ENCODE data around the gene TMEM37. TPM values are rescaled to one million over a fixed set of nuclear protein-coding genes. Genes with fewer than 3 reads are reported as not detected.

The TMEM37 gene
- total RNA-seq, 3 donors from 2014 or later, result 8.8 to 43.2 (median 9.4) TPM

DNA sequence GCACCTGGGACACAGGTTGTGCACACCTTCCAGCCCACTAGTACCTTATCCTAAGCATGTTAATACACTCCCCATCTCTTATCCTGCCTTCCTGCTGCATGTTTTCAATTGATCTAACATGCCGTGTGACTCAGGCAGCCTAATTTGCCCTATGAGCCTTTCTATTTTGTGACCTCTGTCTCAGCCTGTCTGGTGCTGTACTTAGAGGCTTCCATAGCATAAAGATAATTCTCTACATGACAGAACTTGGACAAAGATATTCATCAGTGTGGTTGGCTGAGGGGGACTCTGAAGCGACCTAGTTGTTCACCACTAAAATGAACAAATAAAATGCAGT, 8.6 kb upstream of the TMEM37 start:
- H3K9me3 ChIP-seq, result peaks cover 5 to 7% of the 10 kb centered on the region in 2 donors
- intact Hi-C loops (cut with DNase I; ENCODE audit: low total_unique reads), result no loop called here
- H3K4me3 ChIP-seq, result no peak overlapping the region
- no peak overlapping the region for H3K27ac ChIP-seq
- H3K36me3 ChIP-seq, result no peaks in the 10 kb centered on the region
- no peak for TF ChIP-seq POLR2AphosphoS5 (IDR thresholded peaks at IDR 0.05)
- TF ChIP-seq, protein P1, sequence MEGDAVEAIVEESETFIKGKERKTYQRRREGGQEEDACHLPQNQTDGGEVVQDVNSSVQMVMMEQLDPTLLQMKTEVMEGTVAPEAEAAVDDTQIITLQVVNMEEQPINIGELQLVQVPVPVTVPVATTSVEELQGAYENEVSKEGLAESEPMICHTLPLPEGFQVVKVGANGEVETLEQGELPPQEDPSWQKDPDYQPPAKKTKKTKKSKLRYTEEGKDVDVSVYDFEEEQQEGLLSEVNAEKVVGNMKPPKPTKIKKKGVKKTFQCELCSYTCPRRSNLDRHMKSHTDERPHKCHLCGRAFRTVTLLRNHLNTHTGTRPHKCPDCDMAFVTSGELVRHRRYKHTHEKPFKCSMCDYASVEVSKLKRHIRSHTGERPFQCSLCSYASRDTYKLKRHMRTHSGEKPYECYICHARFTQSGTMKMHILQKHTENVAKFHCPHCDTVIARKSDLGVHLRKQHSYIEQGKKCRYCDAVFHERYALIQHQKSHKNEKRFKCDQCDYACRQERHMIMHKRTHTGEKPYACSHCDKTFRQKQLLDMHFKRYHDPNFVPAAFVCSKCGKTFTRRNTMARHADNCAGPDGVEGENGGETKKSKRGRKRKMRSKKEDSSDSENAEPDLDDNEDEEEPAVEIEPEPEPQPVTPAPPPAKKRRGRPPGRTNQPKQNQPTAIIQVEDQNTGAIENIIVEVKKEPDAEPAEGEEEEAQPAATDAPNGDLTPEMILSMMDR (IDR thresholded peaks at IDR 0.05), result no peak
- no peak for TF ChIP-seq POLR2A (IDR thresholded peaks at IDR 0.05)
- no peaks in the 10 kb centered on the region for H3K27me3 ChIP-seq
- H3K4me1 ChIP-seq, result no peaks in the 10 kb centered on the region
- no peak for DNase-seq (ENCODE audit: low spot score in 2 of 2)

DNA sequence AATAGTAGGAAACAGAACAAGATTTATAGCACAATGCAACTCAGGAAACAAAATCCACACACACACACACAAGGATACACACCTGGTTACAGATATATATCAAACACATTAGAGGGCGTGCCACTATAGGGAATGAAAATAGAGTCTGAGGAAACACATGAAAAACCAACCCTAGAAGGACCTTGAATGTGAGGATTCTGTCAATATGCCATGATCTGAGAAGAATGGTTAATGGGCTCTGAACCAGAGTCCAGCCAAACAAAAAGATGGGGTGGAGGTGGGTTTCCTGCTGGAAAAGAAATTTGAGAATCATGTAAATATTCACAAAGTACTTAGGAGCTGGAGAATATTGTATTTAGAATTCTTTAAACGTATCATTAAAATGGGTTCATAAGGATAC, 7.8 kb upstream of the TMEM37 start:
- H3K4me1 ChIP-seq, result no peaks in the 10 kb centered on the region
- TF ChIP-seq POLR2A (IDR thresholded peaks at IDR 0.05) (no peak), POLR2AphosphoS5 (IDR thresholded peaks at IDR 0.05) (no peak)
- TF ChIP-seq, protein P1 (IDR thresholded peaks at IDR 0.05), result no peak
- no peak overlapping the region for H3K4me3 ChIP-seq
- intact Hi-C loops (cut with DNase I; ENCODE audit: low total_unique reads), result no loop called here
- DNase-seq (ENCODE audit: low spot score in 2 of 2), result no peak
- no peaks in the 10 kb centered on the region for H3K27me3 ChIP-seq
- no peak overlapping the region for H3K27ac ChIP-seq
- H3K9me3 ChIP-seq, result peaks cover 5 to 7% of the 10 kb centered on the region in 2 donors
- H3K36me3 ChIP-seq, result no peaks in the 10 kb centered on the region

DNA sequence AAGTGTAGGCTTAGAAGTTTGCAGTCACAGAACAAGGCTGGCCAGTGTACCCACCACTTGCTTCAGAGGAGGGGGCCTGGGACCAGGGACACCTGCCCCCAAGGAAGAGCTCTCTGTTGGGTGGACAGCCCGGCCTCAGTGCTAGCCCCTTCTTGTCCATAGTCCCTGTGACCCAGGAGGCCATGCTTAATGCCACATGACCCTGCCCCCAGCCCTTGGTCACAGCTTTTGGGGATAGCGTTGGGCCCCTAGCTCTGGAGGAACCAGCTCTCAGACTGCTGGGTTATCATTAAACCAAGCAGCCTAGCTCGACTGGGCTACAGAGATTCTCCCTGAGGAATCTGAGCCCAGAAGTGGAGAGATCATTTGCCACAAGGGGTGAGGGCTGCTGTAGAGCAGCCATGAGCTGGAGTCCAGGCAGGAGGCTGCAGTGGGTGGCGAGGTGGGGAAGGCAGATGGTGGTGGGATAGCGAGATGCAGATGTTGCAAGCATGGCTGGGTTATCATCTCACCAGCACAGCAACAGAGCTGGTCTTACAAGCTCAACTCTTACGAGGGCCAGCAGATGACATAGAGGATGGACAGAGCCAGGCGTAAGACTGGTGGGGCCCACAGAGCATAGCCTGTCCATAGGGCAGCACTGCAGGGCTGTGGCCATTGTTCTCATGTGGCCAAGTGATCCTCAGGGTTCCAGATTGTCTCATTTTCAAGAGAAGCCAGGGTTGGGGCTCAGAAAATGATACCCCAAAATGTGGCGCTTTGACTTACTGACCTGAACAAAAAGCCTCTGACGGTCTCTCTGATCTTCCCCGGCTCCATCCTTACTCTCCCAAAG, 7.2 kb upstream of the TMEM37 start:
- Histone ChIP-seq H3K36me3 (no peaks in the 10 kb centered on the region), H3K4me1 (no peaks in the 10 kb centered on the region), H3K27ac (no peak overlapping the region), H3K9me3 (peaks cover 5 to 7% of the 10 kb centered on the region in 2 donors), H3K27me3 (no peaks in the 10 kb centered on the region), H3K4me3 (no peak overlapping the region)
- TF ChIP-seq POLR2AphosphoS5 (IDR thresholded peaks at IDR 0.05) (no peak), POLR2A (IDR thresholded peaks at IDR 0.05) (no peak)
- TF ChIP-seq, protein P1 (IDR thresholded peaks at IDR 0.05), result no peak
- intact Hi-C loops (cut with DNase I; ENCODE audit: low total_unique reads), result no loop called here
- no peak for DNase-seq (ENCODE audit: low spot score in 2 of 2)

DNA sequence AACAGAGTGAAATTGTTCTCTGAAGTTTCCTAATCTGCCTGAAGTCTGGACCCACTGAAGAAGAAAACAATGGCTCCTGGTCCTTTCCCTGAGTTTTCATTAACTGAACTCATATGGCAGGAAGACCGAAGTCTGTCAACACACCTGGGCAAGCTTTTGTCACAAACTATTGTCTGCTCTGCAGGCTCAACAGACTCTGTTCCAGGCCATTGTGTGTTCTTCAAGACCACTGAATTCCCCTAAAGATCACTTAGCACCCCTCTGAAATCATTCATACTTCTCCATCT, 6.6 kb upstream of the TMEM37 start:
- Histone ChIP-seq H3K36me3 (no peaks in the 10 kb centered on the region), H3K4me3 (no peak overlapping the region), H3K27me3 (no peaks in the 10 kb centered on the region), H3K9me3 (peaks cover 5 to 7% of the 10 kb centered on the region in 2 donors), H3K4me1 (no peaks in the 10 kb centered on the region), H3K27ac (no peak overlapping the region)
- intact Hi-C loops (cut with DNase I; ENCODE audit: low total_unique reads), result no loop called here
- TF ChIP-seq POLR2AphosphoS5 (IDR thresholded peaks at IDR 0.05), result no peak
- TF ChIP-seq POLR2A (IDR thresholded peaks at IDR 0.05), result no peak
- TF ChIP-seq, protein P1 (IDR thresholded peaks at IDR 0.05), result no peak
- DNase-seq (ENCODE audit: low spot score in 2 of 2), result no peak

DNA sequence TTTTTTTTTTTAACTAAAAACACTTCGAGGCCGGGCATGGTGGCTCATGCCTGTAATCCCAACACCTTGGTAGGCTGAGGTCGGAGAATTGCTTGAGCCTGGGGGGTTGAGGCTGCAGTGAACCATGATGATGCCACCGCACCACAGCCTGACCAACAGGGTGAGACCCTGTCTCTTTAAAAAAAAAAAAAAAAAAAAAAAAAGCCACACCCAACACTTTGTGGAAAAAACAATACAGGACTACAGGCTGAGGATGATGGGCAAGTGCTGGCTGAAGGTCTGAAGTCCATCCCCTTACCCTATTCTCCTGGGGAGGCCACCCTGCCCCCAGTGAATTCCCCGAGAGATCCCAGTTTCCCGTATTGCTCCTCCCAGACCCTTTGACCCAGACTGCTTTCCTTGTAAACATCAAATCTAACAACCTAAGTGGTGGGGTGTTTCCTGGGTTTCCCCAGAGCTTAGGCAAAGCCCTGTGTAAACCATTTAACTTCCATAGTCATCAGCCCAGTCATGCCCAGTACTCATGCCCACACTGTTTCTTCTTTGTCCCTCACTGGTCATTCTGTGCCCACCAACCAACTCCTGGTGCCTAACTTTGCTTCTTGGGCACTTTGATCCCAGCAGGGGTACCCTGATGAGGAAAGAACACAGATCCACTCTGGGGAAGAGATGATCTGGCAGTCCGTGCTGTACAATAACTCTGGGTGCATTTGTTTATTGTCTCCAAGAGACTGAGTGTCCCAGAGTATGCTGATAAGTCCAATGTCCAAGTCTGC, 5.8 kb upstream of the TMEM37 start:
- no peak for TF ChIP-seq POLR2AphosphoS5 (IDR thresholded peaks at IDR 0.05)
- TF ChIP-seq, protein P1 (IDR thresholded peaks at IDR 0.05), result no peak
- no peak for TF ChIP-seq POLR2A (IDR thresholded peaks at IDR 0.05)
- no peak overlapping the region for H3K4me3 ChIP-seq
- no peak for DNase-seq (ENCODE audit: low spot score in 2 of 2)
- no peaks in the 10 kb centered on the region for H3K27me3 ChIP-seq
- no peaks in the 10 kb centered on the region for H3K36me3 ChIP-seq
- H3K9me3 ChIP-seq, result peaks cover 5 to 7% of the 10 kb centered on the region in 2 donors
- H3K4me1 ChIP-seq, result no peaks in the 10 kb centered on the region
- intact Hi-C loops (cut with DNase I; ENCODE audit: low total_unique reads), result no loop called here
- peak overlapping the region in 1 of 2 donors; percentile 36 for H3K27ac ChIP-seq
